Neural crest cell (in vitro differentiated cells): ENCODE measurements around the gene FKBP7. TPM values are rescaled to one million over a fixed set of nuclear protein-coding genes. Genes with fewer than 3 reads are reported as not detected.

Source experiments
- DNase-seq: peaks from one replicate; pipeline ENCODE4 v3.0.0; 2021; ENCODE audit warnings: low read depth, mixed read lengths, low spot score
- H3K27ac Mint-ChIP-seq: one replicate; pipeline ENCODE4 v1.8.0; 2021; ENCODE audit warnings: mild to moderate bottlenecking, mixed read lengths; ENCODE audit not compliant: unreplicated experiment
- H3K27me3 Mint-ChIP-seq: 2 replicates; pipeline ENCODE4 v1.8.0; 2021; ENCODE audit warnings: low read depth, mild to moderate bottlenecking, mixed read lengths
- H3K36me3 Mint-ChIP-seq: 2 replicates; pipeline ENCODE4 v1.8.0; 2021; ENCODE audit warnings: low read depth, mild to moderate bottlenecking, mixed read lengths
- H3K4me1 Mint-ChIP-seq: 2 replicates; pipeline ENCODE4 v1.8.0; 2021; ENCODE audit warnings: mixed read lengths
- H3K4me3 Mint-ChIP-seq: one replicate; pipeline ENCODE4 v1.8.0; 2021; ENCODE audit warnings: mild to moderate bottlenecking, mixed read lengths
- H3K9me3 Mint-ChIP-seq: 2 replicates; pipeline ENCODE4 v1.8.0; 2021; ENCODE audit warnings: mixed read lengths
- CTCF ChIP-seq: fragments of 200-600 bp; sonication (generic); conservative IDR thresholded peaks from 2 replicates; pipeline ENCODE4 v1.5.0; 2021; ENCODE audit warnings: antibody characterized with exemption, mild to moderate bottlenecking
- total RNA-seq: library from RNA; stranded (reverse); gene quantifications from 2 replicates; pipeline ENCODE4 v1.2.1, GENCODE V29; 2021

The FKBP7 gene
- total RNA-seq, 1 donor from 2014 or later, result 25.2 TPM

GRCh38 chr2:178417916-178418315 is 60.5 kb downstream of the FKBP7 start:
- no peaks in the 10 kb centered on the region for H3K27me3 Mint-ChIP-seq
- H3K9me3 Mint-ChIP-seq, result no peaks in the 10 kb centered on the region
- TF ChIP-seq CTCF, result no peak
- H3K27ac Mint-ChIP-seq, result no peak overlapping the region
- DNase-seq, result no peak
- H3K4me1 Mint-ChIP-seq, result peaks cover 24% of the 10 kb centered on the region
- peaks cover 4% of the 10 kb centered on the region for H3K36me3 Mint-ChIP-seq
- peak overlapping the region; percentile 3 for H3K4me3 Mint-ChIP-seq

GRCh38 chr2:178415979-178416378 is 62.4 kb downstream of the FKBP7 start:
- Mint-ChIP-seq H3K27ac (no peak overlapping the region), H3K4me1 (peaks cover 25% of the 10 kb centered on the region), H3K36me3 (no peaks in the 10 kb centered on the region), H3K27me3 (no peaks in the 10 kb centered on the region), H3K9me3 (no peaks in the 10 kb centered on the region), H3K4me3 (no peak overlapping the region)
- no peak for DNase-seq
- TF ChIP-seq CTCF, result no peak

- peak; percentile 83 for DNase-seq
- Mint-ChIP-seq H3K27me3 (no peaks in the 10 kb centered on the region), H3K27ac (peak overlapping the region; percentile 99), H3K4me3 (peak overlapping the region; percentile 87), H3K4me1 (peaks cover 25% of the 10 kb centered on the region), H3K36me3 (no peaks in the 10 kb centered on the region), H3K9me3 (no peaks in the 10 kb centered on the region)
- peak; percentile 93 for TF ChIP-seq CTCF
Observed at GRCh38 chr2:178414266-178415247, 63.8 kb downstream of the FKBP7 start.

Other genes with a start within 250 kb of the FKBP7 start
- 91.9 and 96.3 TPM in 2 replicates for gene PRKRA, start 27.4 kb downstream of the FKBP7 start, total RNA-seq
- 5.8 and 6.2 TPM in 2 replicates for gene PJVK, start 27.2 kb downstream of the FKBP7 start, total RNA-seq
- gene PLEKHA3, start 1.9 kb upstream of the FKBP7 start, total RNA-seq, result 22.0 and 23.2 TPM in 2 replicates